Cerebellar cortex (tissue), 1 donor: ENCODE results near the gene KRT79.

Source experiments
- DNase-seq: peaks from one replicate; pipeline ENCODE4 v3.0.0-alpha.2; 2015; ENCODE audit warnings: low spot score

Gene KRT79

GRCh38 chr12:52834727-52835001, 553 bp upstream of the KRT79 start:
- DNase-seq, result no peak

GRCh38 chr12:52832985-52833905, 866 bp downstream of the KRT79 start:
- no peak for DNase-seq

- no peak for DNase-seq
These were observed 1.7 kb downstream of the KRT79 start for GRCh38 chr12:52832451-52832850.

DNA sequence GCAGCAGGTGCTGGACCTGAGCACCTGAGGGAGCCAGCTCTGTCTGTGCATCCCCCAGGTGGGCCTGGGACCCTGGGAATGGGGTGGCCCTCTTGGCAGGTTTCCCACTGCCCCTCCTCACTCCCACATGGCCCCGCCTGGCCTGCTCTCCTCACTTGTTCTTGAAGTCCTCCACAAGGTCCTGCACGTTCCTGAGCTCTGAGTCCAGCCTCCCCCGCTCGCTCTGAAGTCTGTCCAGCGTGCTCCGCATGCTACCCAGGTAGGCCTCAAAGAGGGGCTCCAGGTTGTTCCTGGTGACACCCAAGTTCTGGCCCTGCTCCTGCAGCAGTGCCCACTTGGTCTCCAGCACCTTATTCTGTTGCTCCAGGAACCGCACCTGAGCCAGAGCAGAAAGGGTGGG, 2.9 kb downstream of the KRT79 start:
- no peak for DNase-seq

GRCh38 chr12:52829986-52830770, 3.9 kb downstream of the KRT79 start:
- DNase-seq, result no peak

GRCh38 chr12:52828591-52829021, 5.5 kb downstream of the KRT79 start:
- DNase-seq, result no peak

DNA sequence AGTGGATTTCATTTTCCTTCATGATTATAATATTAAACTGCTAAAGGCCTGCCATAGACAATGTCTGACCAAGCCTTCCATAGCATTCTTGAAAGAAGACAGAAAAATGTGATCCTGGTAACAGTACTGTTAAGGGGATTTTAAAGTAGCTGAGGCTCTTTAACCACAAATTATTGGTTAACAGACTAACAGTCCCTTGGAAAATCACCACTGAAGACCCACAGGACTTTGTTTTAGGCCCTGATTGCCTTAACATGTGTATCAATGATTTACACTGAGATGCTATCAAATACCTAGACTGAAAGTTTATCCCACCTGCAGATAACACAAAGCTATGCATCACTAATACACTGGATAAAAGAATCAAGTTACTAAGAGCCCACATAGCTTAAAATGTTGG, 6.0 kb downstream of the KRT79 start:
- DNase-seq, result no peak

GRCh38 chr12:52827499-52828090, 6.5 kb downstream of the KRT79 start:
- no peak for DNase-seq

DNA sequence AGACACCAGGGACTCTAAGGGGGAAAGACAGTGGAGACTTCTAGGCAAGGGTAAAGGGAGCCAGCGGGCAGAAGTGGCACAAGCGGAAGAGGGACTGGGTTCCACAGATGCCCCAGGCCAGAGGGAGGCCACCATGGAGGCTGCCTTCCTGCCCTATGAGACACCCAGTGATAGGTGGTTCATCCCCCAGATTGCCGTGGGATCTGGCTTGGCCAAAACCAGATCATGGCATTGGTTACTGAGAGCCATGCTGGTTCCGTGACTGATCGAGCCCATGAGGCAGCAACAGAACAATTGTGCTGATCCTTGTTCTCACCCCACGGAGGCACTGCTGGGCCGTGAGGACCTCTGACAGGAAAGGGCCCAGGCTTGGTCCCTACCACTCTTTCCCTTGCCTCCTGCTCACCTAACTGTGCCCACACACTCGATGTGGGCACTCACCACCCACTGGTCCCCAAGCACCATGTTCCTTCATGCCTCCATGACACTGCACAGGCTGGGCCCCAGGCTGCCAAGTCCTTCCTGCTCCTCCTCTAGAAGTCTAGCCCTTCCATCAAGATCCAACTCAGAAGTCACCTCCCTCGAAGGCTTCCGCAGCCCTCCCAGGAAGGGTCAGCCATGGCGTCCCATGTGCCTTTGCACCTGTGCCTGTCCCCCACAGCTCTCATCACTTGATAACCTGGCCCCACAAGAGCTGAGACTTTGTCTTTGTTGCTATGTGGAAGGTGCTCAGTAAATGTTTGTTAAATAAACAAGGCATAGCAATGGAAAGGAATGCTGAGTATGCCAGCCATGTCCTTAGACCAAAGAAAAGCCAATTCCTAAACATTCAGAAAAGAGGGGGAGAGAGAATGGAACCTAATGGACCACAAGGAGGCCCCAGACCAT, 7.3 kb downstream of the KRT79 start:
- DNase-seq, result no peak

GRCh38 chr12:52825961-52826360, 8.2 kb downstream of the KRT79 start:
- no peak for DNase-seq

GRCh38 chr12:52824741-52825410, 9.2 kb downstream of the KRT79 start:
- no peak for DNase-seq

DNA sequence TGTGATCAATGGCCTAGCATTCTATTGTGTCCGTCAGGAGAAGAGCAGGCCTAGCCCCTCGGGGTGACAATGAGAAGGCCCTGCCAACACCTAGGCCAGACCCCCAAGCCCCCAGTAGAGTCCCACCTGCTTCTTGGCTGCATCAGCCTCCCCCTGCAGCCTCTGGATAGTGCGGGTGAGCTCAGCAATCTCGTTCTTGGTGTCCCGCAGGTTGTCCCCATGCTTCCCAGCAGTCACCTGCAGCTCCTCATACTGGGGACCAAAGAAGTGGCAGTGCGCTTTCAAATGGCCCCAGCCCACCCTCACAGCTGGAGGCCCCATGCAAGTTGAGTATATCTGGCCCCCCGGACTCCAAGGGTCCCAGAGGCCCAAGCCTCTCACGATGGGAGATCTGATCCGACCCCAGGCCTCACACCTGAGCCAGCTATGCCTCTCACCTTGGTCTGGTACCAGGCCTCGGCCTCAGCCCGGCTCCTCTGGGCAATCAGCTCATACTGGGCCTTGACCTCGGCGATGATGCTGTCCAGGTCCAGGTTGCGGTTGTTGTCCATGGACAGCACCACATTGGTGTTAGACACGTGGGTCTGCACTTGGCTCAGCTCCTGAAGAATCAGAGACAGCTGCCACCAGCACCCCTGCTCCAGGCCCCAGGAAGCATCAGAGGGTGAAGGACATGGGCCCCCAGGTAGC, 10.2 kb downstream of the KRT79 start:
- no peak for DNase-seq

GRCh38 chr12:52822771-52823510, 11.2 kb downstream of the KRT79 start:
- DNase-seq, result no peak

- no peak for DNase-seq
These were observed 12.1 kb downstream of the KRT79 start for GRCh38 chr12:52821826-52822660.

- DNase-seq, result no peak
These were observed 12.9 kb downstream of the KRT79 start for GRCh38 chr12:52821071-52821730.

DNA sequence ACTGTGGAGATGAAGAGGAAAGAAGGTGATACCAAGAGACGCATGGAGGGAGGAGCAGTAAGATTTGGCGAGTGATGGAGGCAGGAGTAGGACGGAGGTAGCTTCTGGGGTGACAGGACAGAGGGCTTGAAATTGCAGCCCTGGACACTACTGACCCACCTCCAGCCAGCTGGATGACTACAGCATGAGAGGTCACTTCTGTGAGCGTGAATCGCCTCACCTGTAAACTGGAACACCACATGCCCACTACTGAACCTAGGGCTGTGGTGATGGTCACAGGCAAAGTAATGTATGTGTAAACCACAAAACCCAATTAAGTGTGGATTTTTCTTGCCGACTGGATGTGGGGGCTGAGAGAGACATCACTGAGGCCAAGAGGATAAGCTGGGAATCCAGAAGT, 13.6 kb downstream of the KRT79 start:
- DNase-seq, result no peak

GRCh38 chr12:52819731-52820510, 14.2 kb downstream of the KRT79 start:
- DNase-seq, result no peak
